ENCODE data around the gene DDO. TPM values are rescaled to one million over a fixed set of nuclear protein-coding genes. Genes with fewer than 3 reads are reported as not detected.
A peak's percentile ranks its signal among the peaks of the same experiment; 100 is the strongest.

The DDO gene
- total and polyA plus RNA-seq, 9 of the 15 experiments (the other 6 are each of a cell fraction or from before 2014, with no cell fraction given): not detected

- no peaks in the 10 kb centered on the region for H3K4me1 ChIP-seq (replicated peaks in 1 of 2; ENCODE audit: control insufficient read depth in 2 of 2, insufficient read depth in 2 of 2, low read length in 2 of 2)
- intact Hi-C loops (cut with micrococcal nuclease) (no loop called here), in situ Hi-C loops (cut with MboI) (no loop called here)
- TF ChIP-seq ZNF785 (CRISPR knock-in tag; IDR thresholded peaks at IDR 0.05) (no peak), STAT5B (CRISPR knock-in tag; IDR thresholded peaks at IDR 0.05) (no peak), BACH1 (tag; IDR thresholded peaks at IDR 0.05) (peak; percentile 36; the same call in 1 of the 2 replicates), FOXK1 (CRISPR knock-in tag; IDR thresholded peaks at IDR 0.05; ENCODE audit: borderline replicate concordance) (no peak), TRIM28 (IDR thresholded peaks at IDR 0.05) (no peak), CEBPG (CRISPR knock-in tag; IDR thresholded peaks at IDR 0.05) (no peak), CEBPG (tag; conservative IDR thresholded peaks at IDR 0.05 in 1 of 2, IDR thresholded peaks at IDR 0.05 in 1 of 2) (peak in 1 of 2 experiments; percentile 45; a peak in 1 of 4 replicates), TCF3 (CRISPR knock-in tag; IDR thresholded peaks at IDR 0.05) (no peak), ZNF347 (CRISPR knock-in tag; IDR thresholded peaks at IDR 0.05; ENCODE audit: low read depth) (no peak), KLF6 (CRISPR knock-in tag; IDR thresholded peaks at IDR 0.05; ENCODE audit: borderline replicate concordance) (no peak)
- H3K36me3 ChIP-seq (ENCODE audit: control insufficient read depth, insufficient read depth, low read length): no peaks in the 10 kb centered on the region
- no peak overlapping the region for H3K4me2 ChIP-seq (ENCODE audit: insufficient read depth, low read length)
- no peak overlapping the region for H3K9ac ChIP-seq (ENCODE audit: insufficient read depth in 1 of 2, low read depth in 2 of 2, low read length in 2 of 2)
- DNase-seq (ENCODE audit: extremely low read depth in 1 of 4, low spot score in 3 of 4): no peak
- H3K27me3 ChIP-seq (ENCODE audit: control insufficient read depth in 2 of 2, insufficient read depth in 2 of 2, low read length in 2 of 2): peaks cover 6 to 15% of the 10 kb centered on the region in 2 experiments; a peak in 4 of 5 replicates
- no peaks in the 10 kb centered on the region for H3K9me1 ChIP-seq (ENCODE audit: control insufficient read depth, insufficient read depth, low read length)
- no peaks in the 10 kb centered on the region for H3K9me3 ChIP-seq (replicated peaks; ENCODE audit: control insufficient read depth, insufficient read depth, low read depth, low read length)
- BruUV-seq (replicated peaks): no TSS peak
- FAIRE-seq: no peak
- no peaks in the 10 kb centered on the region for H3K79me2 ChIP-seq (ENCODE audit: control insufficient read depth, insufficient read depth, low read length)
- no peak overlapping the region for H3K4me3 ChIP-seq
- no peaks in the 10 kb centered on the region for H4K20me1 ChIP-seq (replicated peaks; ENCODE audit: control insufficient read depth, insufficient read depth, low read length)
- ChIA-PET POLR2A (interaction anchor here (1.1 kb wide), 1 partner anchor 50 kb away, joined by 3 read pairs; no protein-coding TSS in a partner anchor), CTCF (ENCODE audit: low intra/inter-chr PET ratio) (no interaction called here)
- no peak overlapping the region for H2AFZ ChIP-seq (ENCODE audit: low read depth, low read length)
- ATAC-seq: no peak
- H3K27ac ChIP-seq (ENCODE audit: extremely low read depth, low read depth, low read length): no peak overlapping the region
Measured at GRCh38 chr6:110422444-110422822, 7.1 kb upstream of the DDO start.
